ENCODE data around the gene TNC. TPM values are rescaled to one million over a fixed set of nuclear protein-coding genes. Genes with fewer than 3 reads are reported as not detected.

The TNC gene
- polyA plus RNA-seq, 1 of the 3 experiments (the other 2 are of a cell fraction), result 805 TPM

GRCh38 chr9:115068031-115068430 lies 49.9 kb downstream of the TNC start (continued):
- TF ChIP-seq RAD21 (IDR thresholded peaks at IDR 0.05; ENCODE audit: low read length) (no peak), FOXJ3 (CRISPR knock-in tag; IDR thresholded peaks at IDR 0.05) (no peak), SIN3A (IDR thresholded peaks at IDR 0.05; ENCODE audit: borderline replicate concordance, low read depth, low read length) (no peak), USF2 (IDR thresholded peaks at IDR 0.05; ENCODE audit: borderline replicate concordance, low read depth, low read length) (no peak), CHD2 (IDR thresholded peaks at IDR 0.05; ENCODE audit: low read length, partially characterized antibody) (no peak), POLR2AphosphoS5 (IDR thresholded peaks at IDR 0.05; ENCODE audit: low read depth, low read length) (no peak), FOSL2 (IDR thresholded peaks at IDR 0.05; ENCODE audit: borderline replicate concordance, low read depth) (no peak), SMC3 (IDR thresholded peaks at IDR 0.05; ENCODE audit: low read depth, low read length) (no peak), RCOR1 (IDR thresholded peaks at IDR 0.05; ENCODE audit: low read length) (no peak)
- TF ChIP-seq, protein P1, sequence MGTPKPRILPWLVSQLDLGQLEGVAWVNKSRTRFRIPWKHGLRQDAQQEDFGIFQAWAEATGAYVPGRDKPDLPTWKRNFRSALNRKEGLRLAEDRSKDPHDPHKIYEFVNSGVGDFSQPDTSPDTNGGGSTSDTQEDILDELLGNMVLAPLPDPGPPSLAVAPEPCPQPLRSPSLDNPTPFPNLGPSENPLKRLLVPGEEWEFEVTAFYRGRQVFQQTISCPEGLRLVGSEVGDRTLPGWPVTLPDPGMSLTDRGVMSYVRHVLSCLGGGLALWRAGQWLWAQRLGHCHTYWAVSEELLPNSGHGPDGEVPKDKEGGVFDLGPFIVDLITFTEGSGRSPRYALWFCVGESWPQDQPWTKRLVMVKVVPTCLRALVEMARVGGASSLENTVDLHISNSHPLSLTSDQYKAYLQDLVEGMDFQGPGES (IDR thresholded peaks at IDR 0.05; ENCODE audit: low read depth, low read length), result no peak
- TF ChIP-seq, protein P2, sequence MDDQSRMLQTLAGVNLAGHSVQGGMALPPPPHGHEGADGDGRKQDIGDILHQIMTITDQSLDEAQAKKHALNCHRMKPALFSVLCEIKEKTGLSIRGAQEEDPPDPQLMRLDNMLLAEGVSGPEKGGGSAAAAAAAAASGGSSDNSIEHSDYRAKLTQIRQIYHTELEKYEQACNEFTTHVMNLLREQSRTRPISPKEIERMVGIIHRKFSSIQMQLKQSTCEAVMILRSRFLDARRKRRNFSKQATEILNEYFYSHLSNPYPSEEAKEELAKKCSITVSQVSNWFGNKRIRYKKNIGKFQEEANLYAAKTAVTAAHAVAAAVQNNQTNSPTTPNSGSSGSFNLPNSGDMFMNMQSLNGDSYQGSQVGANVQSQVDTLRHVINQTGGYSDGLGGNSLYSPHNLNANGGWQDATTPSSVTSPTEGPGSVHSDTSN (IDR thresholded peaks at IDR 0.05), result no peak

- Histone ChIP-seq H4K20me1 (ENCODE audit: insufficient read depth) (no peaks in the 10 kb centered on the region), H3K9me3 (no peaks in the 10 kb centered on the region), H3K4me2 (no peak overlapping the region; the same call in 1 of the 2 replicates), H3K27ac (ENCODE audit: low read depth in 2 of 2, low read length in 1 of 2) (peak overlapping the region; percentile 39 to 50), H2AFZ (ENCODE audit: low read depth) (no peak overlapping the region), H3K9ac (no peak overlapping the region), H3K79me2 (ENCODE audit: insufficient read depth) (0 out of 2 replicates have a peak, but pooled peaks cover 3% of the 10 kb centered on the region), H3K9me2 (no peaks in the 10 kb centered on the region), H3K4me3 (ENCODE audit: low read depth in 2 of 2, low read length in 1 of 2) (no peak overlapping the region), H3K27me3 (ENCODE audit: insufficient read depth) (no peaks in the 10 kb centered on the region), H3K4me1 (ENCODE audit: control insufficient read depth in 1 of 2, insufficient read depth in 2 of 2, low read depth in 1 of 2, low read length in 1 of 2) (peaks cover 0 to 16% of the 10 kb centered on the region in 2 experiments; a peak in 3 of 4 replicates), H3F3A (replicated peaks; ENCODE audit: insufficient read depth) (peaks cover 57% of the 10 kb centered on the region), H3K36me3 (replicated peaks in 1 of 2; ENCODE audit: control insufficient read depth in 1 of 2, insufficient read depth in 2 of 2, low read length in 1 of 2) (peaks cover 66 to 86% of the 10 kb centered on the region in 2 experiments)
- ChIA-PET CTCF (no interaction called here), POLR2A (no interaction called here)
- WGBS (ENCODE audit: low lambda C conversion rate), result 70% methylated on average over 5 of the region's 5 CpGs
- no peak for DNase-seq
- TF ChIP-seq RAD21 (IDR thresholded peaks at IDR 0.05; ENCODE audit: low read length), result no peak
- no peak for TF ChIP-seq FOXM1 (IDR thresholded peaks at IDR 0.05; ENCODE audit: low read depth)
- peak; percentile 20; the same call in 1 of the 2 replicates for TF ChIP-seq JUND (IDR thresholded peaks at IDR 0.05)
- peak in 1 of 2 experiments; percentile 20; a peak in 1 of 4 replicates for TF ChIP-seq EP300 (IDR thresholded peaks at IDR 0.05; ENCODE audit: borderline replicate concordance in 1 of 2, low read depth in 1 of 2, low read length in 1 of 2)
- TF ChIP-seq CTCF (IDR thresholded peaks at IDR 0.05), result no peak
Observed at GRCh38 chr9:115063058-115063845, 54.7 kb downstream of the TNC start.

Data from SK-N-SH (cell line).